NCI-H146 (cell line): ENCODE results near the gene CAPN9.
"Not testable (repeated sequence)": the region's sequence is repeated elsewhere in the genome, so short reads cannot be mapped to it uniquely, and the experiment has no call there.

Experiments used
- DNase-seq: peaks from one replicate; lab custom pipeline; 2025; lab: John Stamatoyannopoulos, UW

The CAPN9 gene

DNA sequence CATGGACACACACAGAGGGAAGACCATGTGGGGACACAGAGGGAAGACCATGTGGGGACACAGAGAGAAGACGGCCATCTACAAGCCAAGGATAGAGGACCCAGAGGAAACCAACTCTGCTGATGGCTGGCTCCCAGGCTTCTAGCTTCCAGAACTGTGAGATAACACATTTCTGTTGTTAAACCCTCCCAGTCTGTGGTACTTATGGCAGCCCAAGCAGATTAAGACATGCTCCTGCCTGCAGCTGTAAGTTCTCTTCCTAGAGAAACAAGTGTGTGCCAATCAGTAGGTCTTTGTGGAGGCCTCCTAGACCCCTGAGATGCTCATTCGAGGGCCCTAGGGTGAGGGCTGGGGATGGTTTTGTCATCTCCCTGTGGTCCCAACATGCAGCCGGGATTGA, 35.9 kb upstream of the CAPN9 start:
- no peak for DNase-seq

DNA sequence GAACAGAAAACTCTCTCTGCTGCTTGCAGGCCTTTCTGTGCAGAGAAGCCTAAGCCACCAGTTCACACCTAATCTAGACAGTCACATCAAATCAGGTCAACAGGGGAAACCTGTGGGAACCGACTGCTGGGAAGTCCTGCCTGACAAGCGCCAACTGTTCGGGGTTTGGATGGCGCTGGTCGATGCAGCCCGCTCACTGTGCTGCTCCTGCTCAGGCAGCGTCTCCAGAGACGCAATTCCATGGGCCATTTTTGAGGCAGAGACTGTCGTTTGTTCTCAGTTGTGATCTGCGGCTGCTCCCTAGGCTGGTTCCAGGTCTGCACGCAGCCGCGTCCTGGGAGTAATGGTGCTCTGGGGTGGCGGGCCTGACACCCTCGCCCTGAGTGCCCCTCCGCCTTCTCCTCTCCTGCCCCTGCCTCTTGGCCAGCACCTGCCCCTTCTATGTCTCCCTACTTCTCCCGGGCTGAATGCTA, 34.7 kb upstream of the CAPN9 start:
- no peak for DNase-seq

DNA sequence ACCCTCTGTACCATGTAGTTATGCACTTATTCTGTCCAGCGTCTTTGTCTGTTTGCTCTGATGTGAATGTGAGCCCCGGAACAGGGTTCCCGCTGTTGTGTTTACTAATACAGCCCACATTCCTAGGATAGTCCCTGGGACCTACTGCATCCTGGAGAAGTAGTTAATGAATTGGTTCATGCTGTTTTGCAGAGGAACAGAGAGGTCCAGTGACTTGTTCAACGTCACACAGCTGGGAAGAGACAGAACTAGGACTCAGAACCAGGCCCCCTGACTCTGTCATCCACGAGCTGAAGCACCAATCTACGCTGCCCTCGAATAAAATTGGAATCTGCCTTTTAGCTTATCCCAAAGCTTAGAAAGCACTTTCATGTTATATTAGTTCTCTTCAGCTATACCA, 34.0 kb upstream of the CAPN9 start:
- no peak for DNase-seq

DNA sequence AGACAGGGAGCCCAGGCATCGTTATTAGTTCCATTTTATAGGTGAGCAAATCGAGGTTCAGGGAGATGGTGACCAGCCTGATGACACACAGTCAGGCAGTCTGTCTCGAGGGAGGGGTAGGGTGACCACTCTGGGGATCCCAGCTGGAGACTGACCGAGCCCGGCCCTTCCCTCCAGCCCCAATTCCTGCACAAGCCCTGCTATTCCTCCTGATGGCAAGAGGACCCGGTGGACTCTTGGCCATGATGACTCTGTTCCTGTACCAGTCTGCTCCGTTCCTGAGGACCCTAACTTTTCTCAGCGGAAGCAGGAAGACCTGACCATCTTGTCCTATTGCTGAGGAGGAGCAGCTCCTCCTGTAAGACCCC, 33.7 kb upstream of the CAPN9 start:
- DNase-seq: no peak

DNA sequence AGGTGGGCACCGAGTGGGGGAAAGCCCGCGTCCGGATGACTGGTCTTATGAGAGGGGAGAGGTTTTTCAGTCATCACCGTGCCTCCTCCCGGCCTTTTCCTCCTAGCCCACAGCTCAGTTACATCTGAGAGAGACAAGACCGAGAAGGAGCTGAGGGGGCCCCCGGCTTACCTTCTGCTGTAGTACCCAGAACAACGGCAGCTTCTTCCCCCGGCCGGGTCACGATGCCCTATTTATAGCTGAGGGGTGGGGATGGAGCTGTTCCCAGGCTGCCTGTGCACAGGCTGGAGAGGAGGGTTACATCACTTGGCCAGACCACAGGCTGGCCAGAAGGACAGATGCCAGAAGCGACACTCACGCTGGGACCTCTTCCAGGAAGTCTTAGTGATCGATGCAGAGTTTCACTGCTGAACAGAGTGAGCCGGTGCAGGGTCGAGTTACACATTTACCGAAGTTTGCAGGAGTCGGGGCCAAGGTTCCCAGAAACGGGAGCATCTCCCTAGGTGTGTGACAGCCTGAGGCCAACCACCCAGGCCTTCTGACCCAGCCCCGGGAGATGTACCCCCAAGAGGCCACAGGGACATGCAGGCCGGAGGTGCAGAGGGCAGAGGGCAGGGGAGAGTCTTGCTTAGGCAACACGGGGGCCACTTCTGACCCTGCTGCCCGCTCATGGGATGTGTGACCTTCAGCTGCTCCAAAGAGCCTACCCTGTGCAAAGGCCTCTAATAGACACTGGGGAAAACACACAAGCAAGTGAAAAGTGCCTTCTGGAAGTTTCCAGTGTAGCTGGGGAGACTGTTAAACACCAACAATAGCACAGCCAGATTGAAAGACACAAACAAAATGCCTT, 33.0 kb upstream of the CAPN9 start, which contains the start of gene AGT:
TSS of gene AGT (minus strand) at position 208 of the 850 bp plus-strand sequence. CDS start 3,299 bp downstream, outside the sequence.
- no peak for DNase-seq

DNA sequence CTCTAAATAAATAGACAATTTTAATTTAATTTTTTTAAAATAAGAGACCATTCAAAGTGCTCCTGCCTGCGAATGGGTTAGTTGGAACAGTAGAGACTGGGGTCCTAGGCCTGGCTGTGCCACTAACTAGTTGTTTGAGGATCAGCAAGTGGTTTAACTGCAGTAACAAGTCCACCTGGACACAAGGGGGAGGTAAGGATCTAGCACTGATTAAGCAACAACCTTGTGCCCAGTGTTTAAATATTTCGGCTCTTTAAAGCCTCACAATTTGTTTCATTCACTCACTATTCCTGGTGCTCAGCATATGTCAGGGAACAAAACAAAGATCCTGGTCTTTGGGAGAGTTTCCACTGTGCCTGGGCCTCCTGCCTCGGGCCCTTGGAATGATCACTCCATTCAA, 31.7 kb upstream of the CAPN9 start:
- no peak for DNase-seq

DNA sequence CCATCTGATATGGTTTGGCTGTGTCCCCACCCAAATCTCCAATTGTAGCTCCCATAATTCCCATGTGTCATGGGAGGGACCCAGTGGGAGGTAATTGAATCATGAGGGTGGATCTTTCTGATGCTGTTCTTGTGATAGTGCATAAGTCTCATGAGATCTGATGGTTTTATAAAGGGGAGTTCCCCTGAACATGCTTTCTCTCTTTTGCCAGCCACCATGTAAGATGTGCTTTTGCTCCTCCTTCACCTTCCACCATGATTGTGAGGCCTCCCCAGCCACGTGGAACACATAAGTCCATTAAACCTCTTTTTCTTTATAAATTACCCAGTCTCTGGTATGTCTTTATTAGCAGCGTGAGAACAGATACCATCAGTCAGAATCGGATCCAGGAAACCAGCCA, 30.7 kb upstream of the CAPN9 start:
- not testable (repeated sequence) for DNase-seq

DNA sequence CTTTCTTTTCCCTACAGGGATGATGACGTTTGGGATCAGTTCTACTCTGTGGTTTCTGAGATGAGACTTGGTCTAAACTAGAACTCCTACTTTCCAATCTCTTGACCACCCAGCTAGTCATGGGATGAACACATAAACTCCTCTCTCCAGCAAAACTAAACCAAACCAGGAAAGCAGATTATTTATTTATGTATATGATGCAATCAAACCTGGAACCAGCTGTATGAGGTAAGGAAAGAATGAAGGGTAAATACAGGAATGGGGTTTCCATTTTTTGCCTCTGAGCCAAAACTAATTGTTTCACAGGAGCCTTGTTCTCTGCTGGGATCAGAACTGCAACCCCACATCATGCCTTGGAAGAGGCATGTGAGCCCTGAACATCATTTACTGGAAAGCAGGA, 29.9 kb upstream of the CAPN9 start:
- no peak for DNase-seq

DNA sequence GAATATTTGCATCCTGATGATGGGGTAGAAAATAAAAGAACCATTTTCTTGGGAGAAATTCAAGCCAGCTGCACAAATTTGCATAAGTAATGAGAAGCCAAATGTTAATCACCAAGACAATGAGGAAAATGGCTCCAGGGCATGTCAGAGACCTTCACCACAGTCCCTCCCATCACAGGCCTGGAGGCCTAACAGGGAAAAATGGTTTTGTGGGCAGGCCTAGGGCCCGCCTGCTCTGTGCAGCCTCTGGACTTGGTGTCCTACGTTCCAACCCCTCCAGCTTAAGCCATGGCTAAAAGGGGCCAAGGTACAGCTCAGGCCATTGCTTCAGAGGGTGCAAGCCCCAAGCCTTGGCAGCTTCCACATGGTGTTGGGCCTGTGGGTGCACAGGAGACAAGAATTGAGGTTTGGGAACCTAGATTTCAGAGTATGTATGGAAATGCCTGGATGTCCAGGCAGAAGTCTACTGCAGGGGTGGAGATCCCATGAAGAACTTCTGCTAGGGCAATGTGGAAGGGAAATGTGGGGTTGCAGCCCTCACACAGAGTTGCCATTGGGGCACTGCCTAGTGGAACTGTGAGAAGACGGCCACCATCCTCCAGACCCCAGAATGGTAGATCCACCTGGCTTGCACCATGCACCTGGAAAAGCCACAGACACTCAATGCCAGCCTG, 25.2 kb upstream of the CAPN9 start:
- DNase-seq: not testable (repeated sequence)

DNA sequence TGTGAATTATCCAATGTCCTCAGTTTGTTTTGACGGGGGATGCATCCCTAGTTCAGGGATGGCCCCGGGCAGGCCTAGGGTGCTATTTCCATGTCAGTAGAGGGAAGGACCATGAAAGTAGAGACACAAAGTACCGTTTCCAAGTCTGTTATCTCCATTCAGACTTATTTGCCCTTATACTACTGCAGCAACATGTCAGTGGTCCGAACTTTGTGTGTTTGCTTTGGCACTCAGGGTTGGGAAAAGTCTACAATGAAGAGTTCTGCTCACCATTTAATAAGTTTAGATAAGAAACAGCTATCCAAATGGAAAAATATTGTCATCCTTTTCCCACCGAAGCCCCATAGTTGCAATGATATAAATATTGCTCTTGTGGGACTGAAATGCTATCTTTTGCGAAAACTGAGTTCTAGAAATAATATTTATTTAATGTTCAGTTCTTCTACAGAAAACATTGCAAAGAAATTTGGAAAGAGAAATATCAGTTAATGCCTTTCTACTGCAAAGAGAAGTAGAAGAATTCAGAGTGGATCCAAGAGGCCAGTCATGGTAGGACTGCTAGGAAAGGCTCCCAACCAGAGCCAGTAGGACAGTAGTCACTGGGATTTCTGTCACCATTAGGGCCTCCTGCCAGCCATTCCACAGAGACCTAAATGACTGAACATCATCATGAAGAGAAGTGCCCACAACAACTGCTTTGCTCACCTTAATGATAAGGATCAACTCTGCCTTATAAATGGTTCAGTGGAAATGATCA, 21.8 kb upstream of the CAPN9 start:
- DNase-seq: no peak

DNA sequence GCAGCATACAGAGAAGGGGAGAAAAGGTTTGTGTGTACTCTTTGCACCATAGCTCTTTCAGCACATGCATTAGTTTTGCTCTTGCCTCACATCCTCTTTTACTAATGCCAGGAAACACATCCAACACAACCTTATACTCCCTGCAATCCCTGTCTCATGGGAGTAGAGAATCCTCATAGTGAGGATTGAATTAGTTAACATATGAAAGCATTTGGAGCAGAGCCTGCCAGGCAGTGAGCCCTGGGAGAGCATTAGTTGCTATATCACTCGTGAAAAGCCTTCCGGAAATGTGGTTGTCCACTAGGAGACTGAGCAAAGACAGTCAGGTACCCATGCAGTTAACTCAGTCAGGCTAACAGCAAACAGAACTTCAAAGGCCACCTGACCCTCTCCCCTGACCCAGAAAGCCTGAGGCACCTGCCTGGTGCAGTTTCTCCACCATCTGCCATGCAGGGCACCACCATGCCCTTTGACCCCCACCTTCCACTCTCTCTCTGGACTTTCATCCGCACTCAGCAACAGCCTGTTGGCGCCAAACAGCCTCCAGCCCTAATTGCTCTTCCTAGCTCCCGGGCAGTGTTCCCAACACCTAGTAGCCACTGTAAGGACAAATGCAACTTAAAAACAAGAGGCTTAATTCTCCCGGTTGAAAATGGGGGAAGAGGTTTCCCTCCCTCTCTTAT, 18.3 kb upstream of the CAPN9 start:
- DNase-seq: peak; percentile 65

DNA sequence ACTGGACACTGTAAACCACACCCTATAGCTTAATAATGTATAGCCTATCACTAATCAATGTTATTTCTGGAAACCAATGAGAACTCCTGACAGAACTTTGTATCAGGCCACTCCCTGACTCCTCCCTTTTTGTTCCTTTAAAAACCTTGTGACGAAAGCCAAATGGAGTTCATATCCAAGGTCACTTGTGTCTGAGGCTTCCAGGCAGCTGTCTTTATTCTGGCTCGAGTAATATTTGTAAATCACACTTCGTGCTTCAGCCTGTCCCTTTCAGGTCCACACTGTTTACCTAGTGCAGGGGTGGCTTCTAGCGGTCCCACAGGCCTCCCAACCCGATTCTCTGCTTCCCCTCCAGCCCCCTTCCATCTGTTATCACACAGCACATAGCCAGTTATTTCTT, 16.2 kb upstream of the CAPN9 start:
- peak; percentile 56 for DNase-seq

DNA sequence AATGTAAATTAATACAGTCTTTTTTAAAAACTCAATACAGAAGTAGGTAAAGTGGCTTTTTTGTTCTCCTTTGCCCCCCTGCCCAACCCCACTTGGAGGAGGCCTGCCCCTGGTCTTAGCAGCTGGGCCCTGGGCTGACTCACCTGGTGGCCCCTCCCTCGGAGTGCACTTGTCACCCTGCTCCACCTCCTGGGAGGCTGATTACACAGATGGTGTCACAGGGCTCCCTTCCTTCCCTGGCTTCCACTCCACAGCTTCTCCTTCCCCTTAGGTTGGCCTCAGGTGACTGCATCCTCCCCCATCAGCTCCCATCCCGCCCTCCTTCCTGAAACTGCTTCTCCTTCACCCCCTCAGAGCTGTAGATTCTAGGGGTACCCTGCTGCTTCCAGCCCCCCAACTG, 11.7 kb upstream of the CAPN9 start:
- DNase-seq: peak; percentile 80

DNA sequence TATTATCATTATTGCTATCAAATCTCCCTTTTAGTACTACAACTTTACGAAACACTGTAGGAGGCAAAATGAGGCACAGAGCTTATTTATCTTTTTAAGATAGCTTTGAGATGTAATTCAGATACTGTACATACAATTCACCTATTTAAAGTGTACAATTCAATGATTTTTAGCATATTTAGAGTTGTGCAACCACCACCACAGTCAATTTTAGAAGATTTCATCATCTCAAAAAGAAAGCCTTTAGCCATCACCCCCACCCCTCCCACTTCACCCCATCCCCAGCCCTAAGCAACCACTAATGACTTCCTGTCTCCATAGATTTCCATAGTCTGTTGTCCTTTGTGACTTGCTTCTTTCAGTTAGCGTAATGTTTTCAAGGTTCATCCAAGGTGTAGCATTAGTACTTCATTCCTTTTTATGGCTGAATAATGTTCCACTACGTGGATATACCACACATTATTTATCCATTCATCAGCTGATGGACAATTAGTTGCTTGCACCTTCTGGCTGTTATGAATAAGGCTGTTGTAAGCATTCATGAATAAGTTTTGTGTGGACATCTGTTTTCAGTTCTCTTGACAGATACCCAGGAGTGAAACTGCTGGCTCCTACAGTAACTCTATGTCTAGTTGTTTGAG, 9.4 kb upstream of the CAPN9 start:
- no peak for DNase-seq

DNA sequence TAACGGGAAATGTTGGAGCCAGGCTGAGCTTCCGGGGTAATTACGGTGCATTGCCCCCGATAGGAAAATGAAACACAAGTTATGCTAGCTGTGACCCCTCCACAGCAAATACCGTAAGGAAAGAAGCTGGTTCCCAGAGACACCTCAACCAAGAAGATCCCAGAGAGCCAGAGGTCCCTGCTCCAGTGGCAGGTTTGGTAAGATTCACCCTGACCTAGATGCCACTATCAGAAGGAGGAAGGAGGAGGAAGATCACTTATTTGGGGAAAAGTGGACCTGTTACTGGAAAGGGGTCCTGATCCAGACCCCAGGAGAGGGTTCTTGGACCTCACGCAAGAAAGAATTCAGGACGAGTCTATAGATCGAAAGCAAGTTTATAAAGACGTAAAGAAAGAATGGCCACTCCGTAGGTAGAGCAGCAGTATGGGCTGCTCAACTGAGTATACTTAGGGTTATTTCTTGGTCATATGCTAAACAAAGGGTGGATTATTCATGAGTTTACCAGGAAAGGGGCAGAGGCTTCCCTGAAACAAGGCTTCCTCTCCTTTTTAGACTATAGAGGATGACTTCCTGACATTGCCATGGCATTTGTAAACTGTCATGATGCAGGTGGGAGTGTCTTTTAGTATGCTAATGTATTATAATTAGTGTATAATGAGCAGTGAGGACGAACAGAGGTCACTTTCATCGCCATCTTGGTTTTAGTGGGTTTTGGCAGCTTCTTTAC, 7.5 kb upstream of the CAPN9 start:
- no peak for DNase-seq

DNA sequence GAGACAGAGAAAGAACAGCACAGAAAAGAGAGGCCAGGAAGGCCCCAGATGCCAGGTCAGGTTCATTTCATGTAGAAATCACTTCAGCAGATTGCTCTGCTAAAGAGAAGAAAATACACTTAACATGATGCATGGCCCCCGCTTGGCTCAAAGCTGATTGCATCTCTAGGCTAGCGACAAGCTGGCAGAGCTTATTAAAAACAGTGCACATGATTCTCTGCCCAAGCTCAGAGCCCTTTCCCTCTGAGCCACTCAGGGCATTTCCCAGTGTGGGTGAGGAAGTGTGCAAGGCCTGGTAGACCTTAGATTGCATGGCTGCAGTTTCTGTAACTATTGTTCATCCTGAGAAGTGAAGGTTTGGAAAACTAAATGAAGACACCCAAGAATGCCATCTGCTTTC, 3.3 kb upstream of the CAPN9 start:
- no peak for DNase-seq

DNA sequence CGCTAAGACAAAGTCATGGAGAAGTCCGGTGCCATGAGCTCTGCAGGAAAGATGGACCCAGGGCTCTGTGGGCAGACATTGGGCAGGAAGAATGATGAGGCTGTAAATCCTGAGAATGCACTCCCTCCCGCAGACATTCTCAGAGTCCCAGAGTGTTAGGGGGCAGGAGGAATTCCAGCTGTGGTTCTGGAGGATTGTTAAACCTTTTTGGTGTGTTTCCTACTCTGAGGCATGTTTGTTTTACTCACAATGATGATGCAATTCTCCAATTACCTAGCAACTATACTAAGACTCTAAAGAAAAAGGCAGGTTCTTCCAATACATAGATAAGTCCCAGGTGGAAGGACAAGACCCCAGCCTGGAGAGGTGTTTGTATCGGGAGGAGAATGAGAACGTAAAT, 2.8 kb upstream of the CAPN9 start:
- no peak for DNase-seq

DNA sequence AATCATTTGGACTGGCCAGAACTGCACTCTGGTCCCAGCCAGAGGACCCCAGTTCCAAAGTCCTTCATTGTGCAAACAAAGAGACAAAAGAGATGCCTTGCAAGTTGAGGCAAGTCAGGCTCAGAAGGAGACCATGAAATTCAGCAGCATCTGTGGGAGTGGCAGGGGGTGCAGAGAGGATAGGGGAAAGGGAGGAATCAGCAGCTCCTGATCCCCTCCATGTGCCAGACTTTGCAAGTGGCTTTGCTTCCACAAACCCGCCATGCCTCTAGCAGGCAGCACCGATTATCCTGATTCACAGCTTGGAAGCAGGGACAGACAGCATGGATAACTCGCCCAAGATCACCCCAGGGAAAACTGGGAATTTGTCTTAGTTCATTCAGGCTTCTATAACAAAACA, 2.1 kb upstream of the CAPN9 start:
- peak; percentile 71 for DNase-seq

DNA sequence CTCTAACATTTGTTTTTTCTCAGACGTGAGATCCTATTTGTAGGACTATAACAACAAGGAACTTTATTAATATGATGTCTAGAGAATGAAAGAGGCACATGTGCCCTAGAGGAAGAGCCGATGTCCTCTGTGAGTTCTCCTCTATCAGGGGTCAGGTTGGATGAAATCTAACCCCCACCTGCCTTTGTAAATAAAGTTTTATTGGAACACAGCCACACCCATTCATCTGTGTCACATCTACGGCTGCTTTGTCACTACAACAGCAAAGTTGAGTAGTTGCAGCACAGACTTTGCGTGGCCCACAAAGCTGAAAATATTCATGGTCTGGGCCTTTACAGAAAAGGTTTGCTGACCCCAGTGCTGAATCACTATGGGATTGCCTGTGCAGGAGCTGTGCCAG, 571 bp upstream of the CAPN9 start:
- DNase-seq: no peak

DNA sequence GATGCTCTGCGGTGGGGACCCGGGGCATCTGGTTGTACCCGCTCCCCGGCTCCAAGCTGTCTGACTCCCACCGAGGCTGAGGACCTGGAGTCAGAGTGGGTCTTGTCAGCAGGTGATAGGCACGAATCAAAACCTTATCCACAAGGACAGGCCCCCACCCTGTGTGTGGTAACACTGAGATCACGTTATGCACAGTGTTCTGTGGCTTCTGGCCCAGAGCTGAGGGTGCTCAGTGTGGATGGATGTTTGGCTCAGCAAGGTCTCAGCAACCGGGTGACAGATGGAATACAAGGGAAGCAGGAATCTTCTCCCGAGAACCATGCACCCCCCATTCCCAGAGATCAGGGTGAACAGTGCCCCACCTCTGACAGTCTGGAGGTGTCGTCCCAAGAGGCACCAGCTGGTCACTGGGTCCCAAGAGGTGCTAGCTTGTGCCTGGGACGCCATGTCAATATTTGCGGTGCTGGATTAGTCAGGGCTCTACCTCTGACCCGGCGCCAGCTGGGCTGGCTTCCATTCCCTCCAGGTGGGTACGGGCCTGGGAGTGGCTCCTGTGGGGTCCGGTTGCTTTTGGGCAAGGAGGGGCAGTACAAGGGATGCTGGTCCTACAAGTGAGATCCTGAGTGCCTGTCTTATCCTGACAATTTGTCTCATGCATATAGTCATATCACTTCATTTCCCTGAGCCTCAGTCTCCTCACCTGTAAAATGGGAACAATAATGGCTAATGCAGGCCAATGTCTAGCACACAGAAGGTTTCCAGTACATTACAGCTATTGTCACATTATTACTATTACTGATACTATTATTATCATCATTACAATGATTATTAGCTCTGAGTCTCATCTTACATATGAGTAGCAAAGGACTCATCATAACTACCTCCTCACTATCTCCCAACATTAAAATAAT, 957 bp downstream of the CAPN9 start:
- DNase-seq: no peak
